Measurements from ENCODE around the gene P2RY14. TPM values are rescaled to one million over a fixed set of nuclear protein-coding genes. Genes with fewer than 3 reads are reported as not detected.

Gene P2RY14
- total and polyA plus RNA-seq, 2 donors from 2014 or later = 0.54 to 2.4 TPM

GRCh38 chr3:151309566-151309965, 31.2 kb upstream of the P2RY14 start:
- no peak for TF ChIP-seq CTCF (IDR thresholded peaks at IDR 0.05; ENCODE audit: borderline replicate concordance, extremely low read depth, insufficient read depth)
- Histone ChIP-seq H3K4me1 (ENCODE audit: control insufficient read depth in 2 of 3, insufficient read depth in 2 of 3, low read depth in 1 of 3, low read length in 3 of 3) (peaks cover 0 to 2% (median 0%) of the 10 kb centered on the region in 3 donors), H3K27ac (ENCODE audit: low read depth in 2 of 2, low read length in 2 of 2) (no peak overlapping the region), H3K9ac (ENCODE audit: low read length in 3 of 3) (no peak overlapping the region), H3K27me3 (ENCODE audit: control insufficient read depth, insufficient read depth, low read length) (no peaks in the 10 kb centered on the region), H3K36me3 (ENCODE audit: control insufficient read depth in 2 of 3, insufficient read depth in 3 of 3, low read length in 3 of 3) (no peaks in the 10 kb centered on the region), H3K9me3 (ENCODE audit: control insufficient read depth in 2 of 3, insufficient read depth in 1 of 3, low read length in 3 of 3) (no peaks in the 10 kb centered on the region), H3K4me3 (ENCODE audit: low read length in 3 of 3) (no peak overlapping the region)
- DNase-seq = no peak
- FAIRE-seq = no peak
- intact Hi-C loops (cut with DNase I) = no loop called here

- H3K9ac ChIP-seq (ENCODE audit: low read length in 3 of 3) = no peak overlapping the region
These were observed 29.5 kb upstream of the P2RY14 start for GRCh38 chr3:151307583-151308488.

GRCh38 chr3:151307131-151307530, 28.8 kb upstream of the P2RY14 start:
- no peak for FAIRE-seq
- Histone ChIP-seq H3K27ac (ENCODE audit: low read depth in 2 of 2, low read length in 2 of 2) (no peak overlapping the region), H3K9me3 (ENCODE audit: control insufficient read depth in 2 of 3, insufficient read depth in 1 of 3, low read length in 3 of 3) (no peaks in the 10 kb centered on the region), H3K27me3 (ENCODE audit: control insufficient read depth, insufficient read depth, low read length) (no peaks in the 10 kb centered on the region), H3K9ac (ENCODE audit: low read length in 3 of 3) (no peak overlapping the region), H3K4me1 (ENCODE audit: control insufficient read depth in 2 of 3, insufficient read depth in 2 of 3, low read depth in 1 of 3, low read length in 3 of 3) (peaks cover 0 to 2% (median 0%) of the 10 kb centered on the region in 3 donors), H3K4me3 (ENCODE audit: low read length in 3 of 3) (no peak overlapping the region), H3K36me3 (ENCODE audit: control insufficient read depth in 2 of 3, insufficient read depth in 3 of 3, low read length in 3 of 3) (no peaks in the 10 kb centered on the region)
- intact Hi-C loops (cut with DNase I) = no loop called here
- DNase-seq = peak in 1 of 5 donors; percentile 13
- TF ChIP-seq CTCF (IDR thresholded peaks at IDR 0.05; ENCODE audit: borderline replicate concordance, extremely low read depth, insufficient read depth) = no peak

More at GRCh38 chr3:151307583-151308488, 29.5 kb upstream of the P2RY14 start:
- H3K9me3 ChIP-seq (ENCODE audit: control insufficient read depth in 2 of 3, insufficient read depth in 1 of 3, low read length in 3 of 3) = no peaks in the 10 kb centered on the region
- H3K4me1 ChIP-seq (ENCODE audit: control insufficient read depth in 2 of 3, insufficient read depth in 2 of 3, low read depth in 1 of 3, low read length in 3 of 3) = peaks cover 0 to 2% (median 0%) of the 10 kb centered on the region in 3 donors
- no peak for TF ChIP-seq CTCF (IDR thresholded peaks at IDR 0.05; ENCODE audit: borderline replicate concordance, extremely low read depth, insufficient read depth)
- DNase-seq (no peak), FAIRE-seq (no peak)
- H3K36me3 ChIP-seq (ENCODE audit: control insufficient read depth in 2 of 3, insufficient read depth in 3 of 3, low read length in 3 of 3) = no peaks in the 10 kb centered on the region
- intact Hi-C loops (cut with DNase I) = no loop called here
- no peak overlapping the region for H3K27ac ChIP-seq (ENCODE audit: low read depth in 2 of 2, low read length in 2 of 2)
- no peak overlapping the region for H3K4me3 ChIP-seq (ENCODE audit: low read length in 3 of 3)
- H3K27me3 ChIP-seq (ENCODE audit: control insufficient read depth, insufficient read depth, low read length) = no peaks in the 10 kb centered on the region
